Fibroblast of villous mesenchyme (primary cell): ENCODE results near the gene TMPRSS6. TPM values are rescaled to one million over a fixed set of nuclear protein-coding genes. Genes with fewer than 3 reads are reported as not detected.
A peak's percentile ranks its signal among the peaks of the same experiment; 100 is the strongest.

Source experiments
- DNase-seq: peaks from one replicate; pipeline ENCODE4 v3.0.0-alpha.2; 2010; ENCODE audit warnings: low read depth
- H3K4me3 ChIP-seq: 2 replicates; pipeline ENCODE4 v1.5.1; 2011; ENCODE audit warnings: low read depth, mild to moderate bottlenecking, low read length
- total RNA-seq: library from RNA; depleted of rRNA; stranded (reverse); fragments of >200 nt; gene quantifications from 2 replicates; pipeline ENCODE4 v1.2.3, GENCODE V29; 2012
- TF ChIP-seq, protein P1 (sequence below): IDR thresholded peaks from 2 replicates; pipeline ENCODE4 v1.5.1; 2012; ENCODE audit warnings: low read depth, mild to moderate bottlenecking, low read length; ENCODE audit not compliant: insufficient read depth

Gene TMPRSS6
- total RNA-seq, 1 donor, result not detected

DNA sequence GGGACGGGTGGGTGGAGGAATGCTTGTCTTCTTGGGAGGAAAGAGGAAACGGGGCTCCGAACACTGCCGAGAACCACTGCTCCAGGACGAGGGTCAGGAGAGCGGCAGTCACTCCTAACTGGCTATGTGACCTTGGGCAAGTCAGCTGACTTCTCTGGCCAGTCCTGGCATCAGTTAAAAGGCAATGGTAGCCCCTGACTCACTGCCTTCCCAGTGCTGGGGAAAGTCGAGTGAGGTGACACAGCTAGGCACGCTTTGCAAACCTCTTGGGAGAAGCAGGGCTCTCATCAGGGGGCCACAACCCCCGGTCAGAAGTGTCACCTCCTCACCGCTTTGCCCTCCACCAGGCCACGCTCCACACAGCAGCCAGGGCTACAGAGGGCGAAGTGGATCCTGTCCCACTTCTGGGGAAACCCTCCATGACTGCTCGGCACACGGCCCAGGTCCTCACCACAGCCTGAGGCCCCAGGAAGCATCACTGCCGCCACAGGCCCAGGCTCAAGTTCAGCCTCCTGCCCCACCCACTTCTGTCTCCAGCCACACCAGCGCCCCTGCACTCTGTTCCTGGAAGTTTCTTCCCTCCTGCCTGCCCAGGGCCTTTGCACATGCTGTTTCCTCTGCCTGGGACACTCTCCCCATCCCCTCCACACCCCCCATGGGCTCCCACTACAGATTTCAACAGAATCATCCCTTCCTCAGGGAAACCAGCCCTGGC is 23.9 kb upstream of the TMPRSS6 start:
- H3K4me3 ChIP-seq, result no peak overlapping the region
- TF ChIP-seq, protein P1, sequence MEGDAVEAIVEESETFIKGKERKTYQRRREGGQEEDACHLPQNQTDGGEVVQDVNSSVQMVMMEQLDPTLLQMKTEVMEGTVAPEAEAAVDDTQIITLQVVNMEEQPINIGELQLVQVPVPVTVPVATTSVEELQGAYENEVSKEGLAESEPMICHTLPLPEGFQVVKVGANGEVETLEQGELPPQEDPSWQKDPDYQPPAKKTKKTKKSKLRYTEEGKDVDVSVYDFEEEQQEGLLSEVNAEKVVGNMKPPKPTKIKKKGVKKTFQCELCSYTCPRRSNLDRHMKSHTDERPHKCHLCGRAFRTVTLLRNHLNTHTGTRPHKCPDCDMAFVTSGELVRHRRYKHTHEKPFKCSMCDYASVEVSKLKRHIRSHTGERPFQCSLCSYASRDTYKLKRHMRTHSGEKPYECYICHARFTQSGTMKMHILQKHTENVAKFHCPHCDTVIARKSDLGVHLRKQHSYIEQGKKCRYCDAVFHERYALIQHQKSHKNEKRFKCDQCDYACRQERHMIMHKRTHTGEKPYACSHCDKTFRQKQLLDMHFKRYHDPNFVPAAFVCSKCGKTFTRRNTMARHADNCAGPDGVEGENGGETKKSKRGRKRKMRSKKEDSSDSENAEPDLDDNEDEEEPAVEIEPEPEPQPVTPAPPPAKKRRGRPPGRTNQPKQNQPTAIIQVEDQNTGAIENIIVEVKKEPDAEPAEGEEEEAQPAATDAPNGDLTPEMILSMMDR, result no peak
- DNase-seq, result no peak

- TF ChIP-seq, protein P1, result no peak
- no peak overlapping the region for H3K4me3 ChIP-seq
- no peak for DNase-seq
These were observed 23.3 kb upstream of the TMPRSS6 start for GRCh38 chr22:37132773-37133172.

GRCh38 chr22:37129866-37130441 is 20.4 kb upstream of the TMPRSS6 start:
- DNase-seq, result no peak
- H3K4me3 ChIP-seq, result no peak overlapping the region
- TF ChIP-seq, protein P1, result no peak

DNA sequence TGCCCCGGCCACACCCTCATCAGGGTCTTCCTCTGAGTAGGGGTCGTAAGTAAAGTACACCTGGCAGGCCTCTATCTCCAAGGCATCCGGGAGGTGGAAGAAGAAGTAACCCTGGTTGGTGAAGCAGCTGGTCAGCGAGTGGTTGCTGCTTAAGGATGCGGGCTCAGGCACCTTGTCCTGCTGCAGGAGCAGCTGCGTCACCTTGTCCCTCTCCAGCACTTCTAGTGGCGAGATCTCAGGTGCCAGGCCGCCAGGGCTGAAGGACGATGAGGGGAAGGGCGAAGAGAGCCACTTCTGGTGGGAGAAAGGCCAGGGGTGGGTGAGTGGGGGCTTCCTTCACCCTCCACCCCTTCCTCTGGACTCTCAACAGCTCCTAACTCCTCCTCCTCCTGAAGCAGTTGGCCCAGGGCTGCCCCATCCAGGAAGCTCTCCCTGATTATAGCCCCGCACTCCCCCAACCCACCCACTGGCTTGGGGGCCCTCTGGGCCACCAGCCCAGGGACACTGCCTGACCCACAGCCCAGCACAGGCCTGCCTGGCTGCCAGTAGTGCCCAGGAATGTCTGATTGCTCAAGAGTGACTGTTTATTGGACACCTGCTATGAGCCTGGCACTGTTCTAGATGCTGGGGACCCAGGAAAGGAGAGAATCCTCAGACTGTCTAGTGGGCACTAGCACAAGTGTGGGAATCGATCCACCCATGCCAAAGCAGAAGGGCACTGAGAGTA is 19.2 kb upstream of the TMPRSS6 start:
- H3K4me3 ChIP-seq, result no peak overlapping the region
- TF ChIP-seq, protein P1, result no peak
- DNase-seq, result no peak

- H3K4me3 ChIP-seq, result no peak overlapping the region
- no peak for DNase-seq
- TF ChIP-seq, protein P1, result no peak
These were observed 17.9 kb upstream of the TMPRSS6 start for GRCh38 chr22:37127350-37127878.

- TF ChIP-seq, protein P1, result peak; percentile 39
- no peak for DNase-seq
- no peak overlapping the region for H3K4me3 ChIP-seq
These were observed 17.4 kb upstream of the TMPRSS6 start for GRCh38 chr22:37126882-37127281.
